GM18873 (cell line): ENCODE measurements around the gene SGMS1.

Source experiments
- ATAC-seq: cut with Tn5 transposase; IDR thresholded peaks from one replicate; pipeline ENCODE4 v1.9.1; 2021; ENCODE audit warnings: mild to moderate bottlenecking, moderate library complexity, moderate number of reproducible peaks; ENCODE audit not compliant: unreplicated experiment, low FRiP score

Gene SGMS1

GRCh38 chr10:50613726-50614443, 9.9 kb downstream of the SGMS1 start:
- no peak for ATAC-seq

- peak; percentile 77 for ATAC-seq
Measured at GRCh38 chr10:50613150-50613549, 10.6 kb downstream of the SGMS1 start.

GRCh38 chr10:50610368-50610767, 13.4 kb downstream of the SGMS1 start:
- no peak for ATAC-seq

- no peak for ATAC-seq
Measured at GRCh38 chr10:50607356-50607925, 16.3 kb downstream of the SGMS1 start.

GRCh38 chr10:50605951-50606270, 17.8 kb downstream of the SGMS1 start:
- ATAC-seq = no peak

- ATAC-seq = no peak
Measured at GRCh38 chr10:50605269-50605950, 18.3 kb downstream of the SGMS1 start.

- no peak for ATAC-seq
Measured at GRCh38 chr10:50604809-50605208, 18.9 kb downstream of the SGMS1 start.

- ATAC-seq = peak; percentile 58
Measured at GRCh38 chr10:50604049-50604640, 19.6 kb downstream of the SGMS1 start.

- no peak for ATAC-seq
Measured at GRCh38 chr10:50603151-50603850, 20.5 kb downstream of the SGMS1 start.

- no peak for ATAC-seq
Measured at GRCh38 chr10:50601974-50602373, 21.8 kb downstream of the SGMS1 start.

GRCh38 chr10:50600831-50601477, 22.8 kb downstream of the SGMS1 start:
- no peak for ATAC-seq

- ATAC-seq = no peak
Measured at GRCh38 chr10:50600286-50600685, 23.5 kb downstream of the SGMS1 start.

GRCh38 chr10:50596897-50597296, 26.9 kb downstream of the SGMS1 start:
- no peak for ATAC-seq

- no peak for ATAC-seq
Measured at GRCh38 chr10:50596456-50596855, 27.3 kb downstream of the SGMS1 start.

GRCh38 chr10:50595785-50596184, 28.0 kb downstream of the SGMS1 start:
- ATAC-seq = no peak

GRCh38 chr10:50593523-50594376, 30.0 kb downstream of the SGMS1 start:
- ATAC-seq = no peak

- ATAC-seq = no peak
Measured at GRCh38 chr10:50592961-50593418, 30.8 kb downstream of the SGMS1 start.

GRCh38 chr10:50590935-50591334, 32.8 kb downstream of the SGMS1 start:
- ATAC-seq = no peak

- no peak for ATAC-seq
Measured at GRCh38 chr10:50586740-50587088, 37.0 kb downstream of the SGMS1 start.
